ENCODE measurements around the gene ADAMTSL1.

The ADAMTSL1 gene

GRCh38 chr9:18761742-18762300 lies 287.9 kb downstream of the ADAMTSL1 start:
- Histone ChIP-seq H4K20me1 (ENCODE audit: insufficient read depth, low read length, poor library complexity, severe bottlenecking) (no peaks in the 10 kb centered on the region), H3K4me2 (ENCODE audit: low read depth, low read length, poor library complexity, severe bottlenecking) (no peak overlapping the region), H3K79me2 (ENCODE audit: insufficient read depth, low read length) (no peaks in the 10 kb centered on the region), H3F3A (ENCODE audit: low read depth) (no peaks in the 10 kb centered on the region), H3K4me1 (ENCODE audit: insufficient read depth, low read length, poor library complexity, severe bottlenecking) (no peaks in the 10 kb centered on the region), H3K9me2 (replicated peaks; ENCODE audit: low read depth, low read length) (no peaks in the 10 kb centered on the region), H3K27me3 (ENCODE audit: insufficient read depth, low read length, poor library complexity, severe bottlenecking) (no peaks in the 10 kb centered on the region), H3K9ac (ENCODE audit: low read depth, low read length, poor library complexity, severe bottlenecking) (no peak overlapping the region), H2AFZ (ENCODE audit: low read length) (no peak overlapping the region), H3K9me3 (ENCODE audit: insufficient read depth, low read depth, low read length) (no peaks in the 10 kb centered on the region), H3K36me3 (ENCODE audit: insufficient read depth, low read length) (no peaks in the 10 kb centered on the region), H3K4me3 (ENCODE audit: low read length, poor library complexity, severe bottlenecking) (no peak overlapping the region)
- no peak for TF ChIP-seq EZH2phosphoT487 (IDR thresholded peaks at IDR 0.05; ENCODE audit: borderline replicate concordance)
- TF ChIP-seq CTCF (conservative IDR thresholded peaks at IDR 0.05; ENCODE audit: low read length) = no peak

- Histone ChIP-seq H3K9me3 (ENCODE audit: insufficient read depth, low read depth, low read length) (no peaks in the 10 kb centered on the region), H3K4me3 (ENCODE audit: low read length, poor library complexity, severe bottlenecking) (no peak overlapping the region), H3K36me3 (ENCODE audit: insufficient read depth, low read length) (no peaks in the 10 kb centered on the region), H3K9me2 (replicated peaks; ENCODE audit: low read depth, low read length) (no peaks in the 10 kb centered on the region), H3K4me2 (ENCODE audit: low read depth, low read length, poor library complexity, severe bottlenecking) (no peak overlapping the region), H3K4me1 (ENCODE audit: insufficient read depth, low read length, poor library complexity, severe bottlenecking) (no peaks in the 10 kb centered on the region), H4K20me1 (ENCODE audit: insufficient read depth, low read length, poor library complexity, severe bottlenecking) (no peaks in the 10 kb centered on the region), H3K79me2 (ENCODE audit: insufficient read depth, low read length) (no peaks in the 10 kb centered on the region), H2AFZ (ENCODE audit: low read length) (no peak overlapping the region), H3K9ac (ENCODE audit: low read depth, low read length, poor library complexity, severe bottlenecking) (no peak overlapping the region), H3K27me3 (ENCODE audit: insufficient read depth, low read length, poor library complexity, severe bottlenecking) (no peaks in the 10 kb centered on the region), H3F3A (ENCODE audit: low read depth) (no peaks in the 10 kb centered on the region)
- TF ChIP-seq EZH2phosphoT487 (IDR thresholded peaks at IDR 0.05; ENCODE audit: borderline replicate concordance) (no peak), CTCF (conservative IDR thresholded peaks at IDR 0.05; ENCODE audit: low read length) (no peak)
Observed at GRCh38 chr9:18766989-18767550, 293.1 kb downstream of the ADAMTSL1 start.

- no peak overlapping the region for H2AFZ ChIP-seq (ENCODE audit: low read length)
- TF ChIP-seq EZH2phosphoT487 (IDR thresholded peaks at IDR 0.05; ENCODE audit: borderline replicate concordance) = no peak
- TF ChIP-seq CTCF (conservative IDR thresholded peaks at IDR 0.05; ENCODE audit: low read length) = no peak
Observed at GRCh38 chr9:18768951-18769622, 295.1 kb downstream of the ADAMTSL1 start.

More at GRCh38 chr9:18768951-18769622, 295.1 kb downstream of the ADAMTSL1 start:
- Histone ChIP-seq H3K36me3 (ENCODE audit: insufficient read depth, low read length) (no peaks in the 10 kb centered on the region), H4K20me1 (ENCODE audit: insufficient read depth, low read length, poor library complexity, severe bottlenecking) (no peaks in the 10 kb centered on the region), H3K27me3 (ENCODE audit: insufficient read depth, low read length, poor library complexity, severe bottlenecking) (no peaks in the 10 kb centered on the region), H3K4me2 (ENCODE audit: low read depth, low read length, poor library complexity, severe bottlenecking) (no peak overlapping the region), H3K9me3 (ENCODE audit: insufficient read depth, low read depth, low read length) (no peaks in the 10 kb centered on the region), H3K9ac (ENCODE audit: low read depth, low read length, poor library complexity, severe bottlenecking) (no peak overlapping the region), H3K9me2 (replicated peaks; ENCODE audit: low read depth, low read length) (no peaks in the 10 kb centered on the region), H3K79me2 (ENCODE audit: insufficient read depth, low read length) (no peaks in the 10 kb centered on the region), H3F3A (ENCODE audit: low read depth) (no peaks in the 10 kb centered on the region), H3K4me1 (ENCODE audit: insufficient read depth, low read length, poor library complexity, severe bottlenecking) (no peaks in the 10 kb centered on the region), H3K4me3 (ENCODE audit: low read length, poor library complexity, severe bottlenecking) (no peak overlapping the region)
